GM18517 (cell line): ENCODE data around the gene KLHL20.

Source experiments
- ATAC-seq: cut with Tn5 transposase; IDR thresholded peaks from one replicate; pipeline ENCODE4 v1.9.1; 2021; ENCODE audit warnings: mild to moderate bottlenecking, moderate library complexity; ENCODE audit not compliant: unreplicated experiment

The KLHL20 gene

GRCh38 chr1:173827611-173828010, 112.8 kb downstream of the KLHL20 start:
- ATAC-seq, result no peak

- no peak for ATAC-seq
Observed at GRCh38 chr1:173832748-173833147, 118.0 kb downstream of the KLHL20 start.
